Neural cell (in vitro differentiated cells): ENCODE results near the gene ZGLP1. TPM values are rescaled to one million over a fixed set of nuclear protein-coding genes. Genes with fewer than 3 reads are reported as not detected.
A peak's percentile ranks its signal among the peaks of the same experiment; 100 is the strongest.

ENCODE experiments used
- H2AFZ ChIP-seq: fragments of 200-600, 300-800 bp; sonication (generic), shearing (Covaris generic); 2 replicates; pipeline ENCODE4 v1.6.0; 2014; ENCODE audit warnings: low read depth, mild to moderate bottlenecking, antibody characterized with exemption, low read length, moderate library complexity
- H3F3A ChIP-seq: fragments of 200-600 bp; shearing (Covaris generic); 2 replicates; pipeline ENCODE4 v1.6.1; 2016; ENCODE audit warnings: mild to moderate bottlenecking, moderate library complexity, mixed read lengths, antibody characterized with exemption, low read length; ENCODE audit not compliant: insufficient read depth, poor library complexity, severe bottlenecking
- H3K27ac ChIP-seq: fragments of 200-600, 300-800 bp; sonication (generic), shearing (Covaris generic); 2 replicates; pipeline ENCODE4 v1.5.1; 2014; ENCODE audit warnings: mild to moderate bottlenecking, low read length, moderate library complexity
- H3K27me3 ChIP-seq: fragments of 300-800, 200-600 bp; sonication (generic), shearing (Covaris generic); 2 replicates; pipeline ENCODE4 v1.6.0; 2014; ENCODE audit warnings: mild to moderate bottlenecking, low read depth, low read length, moderate library complexity; ENCODE audit not compliant: insufficient read depth
- H3K36me3 ChIP-seq: fragments of 300-800, 200-600 bp; sonication (generic), shearing (Covaris generic); 2 replicates; pipeline ENCODE4 v1.5.1; 2014; ENCODE audit warnings: mild to moderate bottlenecking, antibody characterized with exemption, low read length, moderate library complexity; ENCODE audit not compliant: insufficient read depth
- H3K4me2 ChIP-seq: fragments of 300-800, 200-600 bp; sonication (generic), shearing (Covaris generic); 2 replicates; pipeline ENCODE4 v1.6.0; 2014; ENCODE audit warnings: mild to moderate bottlenecking, low read length
- H3K4me3 ChIP-seq: fragments of 300-800, 200-600 bp; sonication (generic), shearing (Covaris generic); 2 replicates; pipeline ENCODE4 v1.5.1; 2014; ENCODE audit warnings: mild to moderate bottlenecking, low read length, moderate library complexity
- H3K79me2 ChIP-seq: fragments of 200-600 bp; shearing (Covaris generic); replicated peaks from 2 replicates; pipeline ENCODE4 v1.6.0; 2014; ENCODE audit warnings: mild to moderate bottlenecking, low read length, moderate library complexity; ENCODE audit not compliant: insufficient read depth
- H3K9ac ChIP-seq: fragments of 300-800, 200-600 bp; sonication (generic), shearing (Covaris generic); 2 replicates; pipeline ENCODE4 v1.6.1; 2016; ENCODE audit warnings: mild to moderate bottlenecking, low read length, mixed read lengths
- H3K9me2 ChIP-seq: fragments of 200-600 bp; shearing (Covaris generic); 2 replicates; pipeline ENCODE4 v1.6.1; 2016; ENCODE audit warnings: mild to moderate bottlenecking, low read length, mixed read lengths; ENCODE audit not compliant: insufficient read depth
- H3K9me3 ChIP-seq: fragments of 200-600, 300-800 bp; sonication (generic), shearing (Covaris generic); 2 replicates; pipeline ENCODE4 v1.6.1; 2016; ENCODE audit warnings: mild to moderate bottlenecking, mixed run types, low read length, moderate library complexity, mixed read lengths
- H4K20me1 ChIP-seq: fragments of 200-600 bp; shearing (Covaris generic); 2 replicates; pipeline ENCODE4 v1.6.1; 2016; ENCODE audit warnings: mild to moderate bottlenecking, mixed run types; ENCODE audit not compliant: insufficient read depth
- EP300 ChIP-seq: fragments of 450-650 bp; conservative IDR thresholded peaks from 2 replicates; pipeline ENCODE4 v1.6.1; 2014; ENCODE audit warnings: antibody characterized with exemption, mild to moderate bottlenecking, moderate library complexity; ENCODE audit not compliant: poor library complexity, severe bottlenecking
- EZH2 ChIP-seq: fragments of 200-600, 300-800 bp; shearing (Covaris generic), sonication (generic); IDR thresholded peaks from 2 replicates; pipeline ENCODE4 v1.6.1; 2014; ENCODE audit warnings: antibody characterized with exemption, low read length, borderline replicate concordance, mild to moderate bottlenecking; ENCODE audit not compliant: insufficient read depth, poor library complexity, severe bottlenecking
- MXI1 ChIP-seq: fragments of 450-650 bp; conservative IDR thresholded peaks from 2 replicates; pipeline ENCODE4 v1.6.1; 2014; ENCODE audit warnings: antibody characterized with exemption, mild to moderate bottlenecking; ENCODE audit not compliant: poor library complexity, severe bottlenecking
- POLR2AphosphoS5 ChIP-seq: IDR thresholded peaks from 2 replicates; pipeline ENCODE4 v1.6.1; 2012
- SMC3 ChIP-seq: fragments of 450-650 bp; conservative IDR thresholded peaks from 2 replicates; pipeline ENCODE4 v1.6.1; 2014; ENCODE audit warnings: antibody characterized with exemption, mild to moderate bottlenecking, moderate library complexity; ENCODE audit not compliant: poor library complexity
- TAF1 ChIP-seq: IDR thresholded peaks from 2 replicates; pipeline ENCODE4 v1.6.1; 2012; ENCODE audit warnings: low read depth
- polyA plus RNA-seq: library from polyadenylated mRNA; depleted of rRNA; stranded (reverse); fragments of >200 nt; gene quantifications from 2 replicates; pipeline ENCODE4 v1.2.3, GENCODE V29; 2014
- TF ChIP-seq, protein P1 (sequence below): fragments of 450-650 bp; IDR thresholded peaks from 2 replicates; pipeline ENCODE4 v1.5.1; 2014; ENCODE audit warnings: antibody characterized with exemption, mild to moderate bottlenecking, moderate library complexity; ENCODE audit not compliant: poor library complexity, severe bottlenecking
- TF ChIP-seq, protein P2 (sequence below): IDR thresholded peaks from 2 replicates; pipeline ENCODE4 v1.6.1; 2012; ENCODE audit warnings: borderline replicate concordance

The ZGLP1 gene
- polyA plus RNA-seq, 1 donor from 2014 or later = 22.8 TPM

DNA sequence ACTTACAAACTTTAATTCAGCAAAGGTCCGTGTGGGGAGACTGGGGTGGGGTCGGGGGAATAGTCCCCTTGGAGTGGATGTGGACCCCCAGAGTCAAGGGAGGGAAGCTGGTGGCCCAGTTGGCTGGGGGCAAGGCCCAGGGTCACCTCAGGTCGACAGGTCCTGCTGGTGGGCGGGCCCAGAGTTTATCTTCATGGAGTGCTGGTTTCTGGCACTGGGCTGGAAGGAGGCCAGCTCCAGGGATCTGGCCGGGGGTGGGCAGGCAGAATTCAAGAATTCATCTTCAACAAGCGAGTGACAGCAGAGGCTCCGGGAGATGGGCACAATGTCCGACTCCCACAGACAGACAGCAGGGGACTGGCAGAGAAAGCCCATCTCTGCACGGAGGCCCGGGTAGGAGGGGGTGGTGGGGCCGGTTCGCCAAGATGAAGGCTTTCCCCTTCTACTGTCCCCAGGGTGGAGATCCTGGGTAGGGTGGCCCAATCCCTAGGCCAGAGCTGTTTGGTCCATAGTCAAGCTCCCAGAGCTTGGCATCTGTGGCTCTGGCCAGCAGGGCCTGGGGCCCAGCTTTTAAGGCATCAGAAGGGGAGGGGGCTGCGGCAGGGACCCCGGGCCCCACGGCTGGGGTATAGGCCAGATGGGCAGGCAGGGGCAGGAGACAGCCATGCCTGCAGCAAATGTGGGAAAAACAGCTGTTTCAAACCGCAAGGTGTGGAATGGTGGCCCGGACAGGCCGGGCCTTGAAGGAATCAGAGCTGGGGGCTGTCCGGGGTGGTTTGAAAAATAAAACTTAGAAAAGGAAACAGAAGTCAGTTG lies 6.8 kb upstream of the ZGLP1 start:
- Histone ChIP-seq H3F3A (no peaks in the 10 kb centered on the region), H4K20me1 (no peaks in the 10 kb centered on the region), H3K79me2 (no peaks in the 10 kb centered on the region), H3K36me3 (no peaks in the 10 kb centered on the region), H3K9ac (no peak overlapping the region), H3K4me2 (no peak overlapping the region), H3K9me3 (no peaks in the 10 kb centered on the region), H3K4me3 (peak overlapping the region; percentile 88), H2AFZ (no peak overlapping the region), H3K9me2 (no peaks in the 10 kb centered on the region), H3K27ac (no peak overlapping the region), H3K27me3 (no peaks in the 10 kb centered on the region)
- TF ChIP-seq TAF1 (no peak), EP300 (no peak), EZH2 (no peak), POLR2AphosphoS5 (no peak), SMC3 (no peak)
- TF ChIP-seq, protein P1, sequence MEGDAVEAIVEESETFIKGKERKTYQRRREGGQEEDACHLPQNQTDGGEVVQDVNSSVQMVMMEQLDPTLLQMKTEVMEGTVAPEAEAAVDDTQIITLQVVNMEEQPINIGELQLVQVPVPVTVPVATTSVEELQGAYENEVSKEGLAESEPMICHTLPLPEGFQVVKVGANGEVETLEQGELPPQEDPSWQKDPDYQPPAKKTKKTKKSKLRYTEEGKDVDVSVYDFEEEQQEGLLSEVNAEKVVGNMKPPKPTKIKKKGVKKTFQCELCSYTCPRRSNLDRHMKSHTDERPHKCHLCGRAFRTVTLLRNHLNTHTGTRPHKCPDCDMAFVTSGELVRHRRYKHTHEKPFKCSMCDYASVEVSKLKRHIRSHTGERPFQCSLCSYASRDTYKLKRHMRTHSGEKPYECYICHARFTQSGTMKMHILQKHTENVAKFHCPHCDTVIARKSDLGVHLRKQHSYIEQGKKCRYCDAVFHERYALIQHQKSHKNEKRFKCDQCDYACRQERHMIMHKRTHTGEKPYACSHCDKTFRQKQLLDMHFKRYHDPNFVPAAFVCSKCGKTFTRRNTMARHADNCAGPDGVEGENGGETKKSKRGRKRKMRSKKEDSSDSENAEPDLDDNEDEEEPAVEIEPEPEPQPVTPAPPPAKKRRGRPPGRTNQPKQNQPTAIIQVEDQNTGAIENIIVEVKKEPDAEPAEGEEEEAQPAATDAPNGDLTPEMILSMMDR = no peak
- TF ChIP-seq, protein P2, sequence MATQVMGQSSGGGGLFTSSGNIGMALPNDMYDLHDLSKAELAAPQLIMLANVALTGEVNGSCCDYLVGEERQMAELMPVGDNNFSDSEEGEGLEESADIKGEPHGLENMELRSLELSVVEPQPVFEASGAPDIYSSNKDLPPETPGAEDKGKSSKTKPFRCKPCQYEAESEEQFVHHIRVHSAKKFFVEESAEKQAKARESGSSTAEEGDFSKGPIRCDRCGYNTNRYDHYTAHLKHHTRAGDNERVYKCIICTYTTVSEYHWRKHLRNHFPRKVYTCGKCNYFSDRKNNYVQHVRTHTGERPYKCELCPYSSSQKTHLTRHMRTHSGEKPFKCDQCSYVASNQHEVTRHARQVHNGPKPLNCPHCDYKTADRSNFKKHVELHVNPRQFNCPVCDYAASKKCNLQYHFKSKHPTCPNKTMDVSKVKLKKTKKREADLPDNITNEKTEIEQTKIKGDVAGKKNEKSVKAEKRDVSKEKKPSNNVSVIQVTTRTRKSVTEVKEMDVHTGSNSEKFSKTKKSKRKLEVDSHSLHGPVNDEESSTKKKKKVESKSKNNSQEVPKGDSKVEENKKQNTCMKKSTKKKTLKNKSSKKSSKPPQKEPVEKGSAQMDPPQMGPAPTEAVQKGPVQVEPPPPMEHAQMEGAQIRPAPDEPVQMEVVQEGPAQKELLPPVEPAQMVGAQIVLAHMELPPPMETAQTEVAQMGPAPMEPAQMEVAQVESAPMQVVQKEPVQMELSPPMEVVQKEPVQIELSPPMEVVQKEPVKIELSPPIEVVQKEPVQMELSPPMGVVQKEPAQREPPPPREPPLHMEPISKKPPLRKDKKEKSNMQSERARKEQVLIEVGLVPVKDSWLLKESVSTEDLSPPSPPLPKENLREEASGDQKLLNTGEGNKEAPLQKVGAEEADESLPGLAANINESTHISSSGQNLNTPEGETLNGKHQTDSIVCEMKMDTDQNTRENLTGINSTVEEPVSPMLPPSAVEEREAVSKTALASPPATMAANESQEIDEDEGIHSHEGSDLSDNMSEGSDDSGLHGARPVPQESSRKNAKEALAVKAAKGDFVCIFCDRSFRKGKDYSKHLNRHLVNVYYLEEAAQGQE = no peak

DNA sequence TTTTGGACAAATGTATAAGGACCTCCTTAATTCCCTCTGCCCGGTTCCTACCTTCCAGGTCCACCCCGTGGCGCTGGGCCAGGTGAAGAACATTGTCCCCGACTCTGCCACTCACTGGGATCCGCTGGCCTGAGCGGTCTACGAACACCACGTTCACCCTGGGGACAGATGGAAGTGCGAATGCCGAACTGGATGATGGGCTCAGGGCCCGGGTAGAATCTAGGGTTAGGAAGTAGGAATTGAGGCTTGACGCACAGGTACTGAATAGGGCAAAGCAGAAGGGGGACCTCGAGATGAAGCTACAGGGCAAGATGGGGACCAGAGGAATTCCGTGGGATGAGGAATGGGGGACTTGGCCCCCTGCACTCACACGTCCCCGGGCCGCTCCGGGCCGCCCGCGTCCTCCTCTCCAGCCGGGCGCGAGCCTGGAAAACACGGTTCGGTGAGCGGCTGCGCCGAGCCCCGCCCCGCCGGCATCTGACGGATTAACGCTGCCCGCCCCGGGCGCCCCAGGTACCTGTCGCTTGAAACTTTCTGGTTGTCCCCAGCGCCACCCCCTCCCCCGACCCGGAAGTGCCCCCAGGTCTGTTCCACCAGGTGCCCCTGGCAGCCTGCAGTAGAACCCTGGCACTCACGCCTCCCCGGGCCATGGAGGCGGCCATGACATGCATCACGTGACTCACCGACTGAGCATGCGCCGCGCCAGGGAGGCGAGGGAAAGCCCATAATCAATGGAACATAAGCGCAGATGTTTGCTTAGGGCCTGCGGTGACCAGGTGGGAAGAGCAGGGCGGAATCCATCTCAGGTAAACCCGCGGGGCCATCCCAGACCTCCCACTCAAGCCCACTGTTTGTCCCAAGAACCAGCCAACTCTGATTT lies 6.0 kb upstream of the ZGLP1 start, which contains the start of gene FDX2:
Gene FDX2 (minus strand): TSS at position 681 of the 880 bp plus-strand sequence. CDS start 19 bp downstream, at position 662.
- H3K9ac ChIP-seq = peak within 1 kb of the TSS; percentile 62
- TF ChIP-seq, protein P1 = no peak
- TF ChIP-seq MXI1 (peak; percentile 100), EP300 (no peak), SMC3 (peak; percentile 38), POLR2AphosphoS5 (peak; percentile 81)
- H3K4me3 ChIP-seq = peak within 1 kb of the TSS; percentile 88
- H3K4me2 ChIP-seq = peak within 1 kb of the TSS; percentile 38
- no peaks in the 10 kb centered on the region for H3K79me2 ChIP-seq
- no peaks in the 10 kb centered on the region for H3K36me3 ChIP-seq
- no peaks in the 10 kb centered on the region for H3F3A ChIP-seq
- H4K20me1 ChIP-seq = no peaks in the 10 kb centered on the region
- H3K9me2 ChIP-seq = no peaks in the 10 kb centered on the region
- no peaks in the 10 kb centered on the region for H3K9me3 ChIP-seq
- peak within 1 kb of the TSS; percentile 24 for H3K27ac ChIP-seq
- H3K27me3 ChIP-seq = no peaks in the 10 kb centered on the region
- H2AFZ ChIP-seq = peak within 1 kb of the TSS; percentile 71
